HG02588 (cell line): ENCODE results near the gene ADAMTS9.
"Not testable (repeated sequence)": the region's sequence is repeated elsewhere in the genome, so short reads cannot be mapped to it uniquely, and the experiment has no call there.

Experiments used
- ATAC-seq: cut with Tn5 transposase; IDR thresholded peaks from one replicate; pipeline ENCODE4 v1.9.1; 2021; ENCODE audit warnings: mild to moderate bottlenecking, moderate library complexity; ENCODE audit not compliant: unreplicated experiment

Gene ADAMTS9

DNA sequence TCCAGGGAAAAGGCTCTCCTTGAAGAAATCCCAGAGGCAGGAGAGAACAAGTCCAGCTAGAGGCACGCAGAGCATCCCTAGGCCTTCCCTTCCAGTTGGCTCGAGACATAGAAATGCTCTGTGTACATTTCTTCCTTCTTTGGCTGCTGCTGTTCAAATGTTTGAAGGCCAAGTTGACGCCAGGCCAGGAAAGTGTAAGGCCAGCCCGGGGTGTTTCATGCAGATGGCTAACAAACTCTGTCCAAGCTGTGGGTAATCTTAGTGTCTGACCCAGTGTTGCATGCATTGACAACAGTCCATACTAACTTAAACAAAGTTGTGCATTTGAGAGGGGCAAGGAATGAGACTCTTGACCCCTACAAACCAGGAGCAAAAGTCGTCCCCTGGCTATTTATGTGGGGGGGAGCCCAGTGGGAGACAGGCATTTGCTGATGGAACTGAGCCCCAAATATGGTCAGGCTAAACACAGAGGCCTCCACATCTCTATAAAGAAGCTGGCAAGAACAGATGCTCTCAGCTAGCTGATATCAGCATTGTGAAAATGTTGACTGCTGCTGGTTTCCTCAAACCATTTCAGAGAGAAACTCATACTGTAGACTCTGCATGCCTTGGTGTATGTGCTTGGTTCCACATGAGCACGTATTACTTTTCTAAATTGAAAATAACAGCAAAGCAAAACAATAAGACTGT is 139.5 kb downstream of the ADAMTS9 start:
- ATAC-seq, result no peak

- ATAC-seq, result no peak
These were observed 140.9 kb downstream of the ADAMTS9 start for GRCh38 chr3:64546856-64547255.

GRCh38 chr3:64545239-64545638 is 142.6 kb downstream of the ADAMTS9 start:
- not testable (repeated sequence) for ATAC-seq

DNA sequence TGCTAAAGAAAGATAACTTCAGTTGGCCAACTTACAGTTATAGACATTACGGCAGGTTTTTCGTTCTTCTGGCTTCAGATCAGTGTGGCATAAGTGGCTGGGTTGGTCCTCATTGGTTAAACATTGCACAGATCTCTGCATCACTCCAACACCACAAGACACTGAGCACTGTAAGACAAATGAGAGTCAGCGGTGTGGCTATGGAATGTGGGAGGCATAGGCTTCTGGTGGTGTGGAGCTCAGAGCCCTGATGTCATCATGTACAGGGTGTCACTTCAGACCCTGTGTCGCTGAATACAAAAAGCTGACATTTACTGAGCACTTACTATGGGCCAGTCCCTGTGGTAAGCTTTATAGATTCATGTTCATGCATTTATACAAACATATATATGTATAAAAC is 146.0 kb downstream of the ADAMTS9 start:
- no peak for ATAC-seq

DNA sequence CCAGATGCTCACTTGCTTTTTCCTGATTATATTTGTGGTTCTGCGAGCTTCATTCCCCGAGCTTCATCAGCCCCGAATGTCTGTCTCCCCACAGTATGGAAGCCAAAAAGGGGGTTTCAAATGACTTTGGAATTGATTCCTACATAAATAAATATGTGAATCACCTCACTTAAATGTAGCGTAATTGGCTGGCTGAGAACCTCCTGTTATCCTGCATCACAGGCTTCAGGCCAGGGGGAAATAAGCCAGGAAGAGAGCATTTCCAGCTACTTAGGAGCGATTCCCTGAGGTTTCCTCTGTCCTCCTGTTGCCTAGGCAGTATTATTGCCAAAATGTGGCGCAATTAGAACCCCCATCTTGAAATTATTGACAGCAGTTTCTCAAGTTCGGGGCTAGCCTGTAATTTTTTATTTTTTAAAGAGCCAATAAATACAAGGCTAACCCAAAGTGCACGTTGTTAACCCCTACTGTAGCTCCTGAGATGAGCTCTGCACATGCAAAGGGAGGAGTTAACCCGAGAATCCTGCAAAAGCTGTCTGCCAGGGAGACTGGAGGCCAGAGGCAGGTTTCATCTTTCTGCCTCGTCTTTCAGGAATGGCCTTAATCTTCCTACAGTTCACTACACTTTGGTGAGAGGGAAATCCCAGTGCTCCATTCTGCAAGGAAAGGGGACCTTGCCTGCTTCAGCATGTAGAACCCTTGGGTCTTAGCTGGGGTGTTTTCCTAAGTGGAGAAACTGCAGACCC is 148.2 kb downstream of the ADAMTS9 start:
- ATAC-seq, result no peak

GRCh38 chr3:64536166-64536565 is 151.6 kb downstream of the ADAMTS9 start:
- no peak for ATAC-seq

DNA sequence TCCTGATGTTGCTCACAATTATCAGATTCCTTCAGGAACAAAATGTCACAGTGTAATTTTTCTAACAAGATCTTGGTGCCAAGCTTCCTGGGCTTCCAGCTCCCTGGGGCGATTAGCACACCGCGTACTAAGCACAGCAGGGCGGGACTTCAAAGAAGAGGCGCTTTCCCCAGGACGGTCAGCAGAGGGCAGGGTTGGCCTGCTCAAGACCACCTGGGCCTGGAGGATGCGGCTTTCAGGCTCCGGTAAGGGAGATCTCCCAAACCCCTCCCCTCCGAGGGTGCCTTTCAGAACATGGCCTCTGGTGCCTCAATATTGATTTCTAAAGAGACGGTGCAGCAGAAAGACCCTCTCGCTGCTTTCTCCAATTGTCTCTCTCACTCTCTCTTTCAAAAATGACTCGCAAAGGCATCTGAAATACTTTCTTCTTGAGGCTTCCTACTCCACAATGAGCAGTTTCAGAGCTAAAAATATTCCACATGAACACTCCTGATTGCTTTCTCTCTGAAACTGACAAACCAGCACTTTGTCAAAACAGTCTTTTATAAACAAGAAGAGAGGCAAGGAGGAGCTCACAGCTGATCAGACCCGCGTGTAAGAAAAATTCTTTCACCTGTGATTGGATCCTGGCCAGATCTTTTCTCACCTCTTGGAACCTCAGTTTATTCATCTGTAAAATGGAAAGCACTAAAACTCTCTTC is 154.0 kb downstream of the ADAMTS9 start:
- ATAC-seq, result peak; percentile 96

DNA sequence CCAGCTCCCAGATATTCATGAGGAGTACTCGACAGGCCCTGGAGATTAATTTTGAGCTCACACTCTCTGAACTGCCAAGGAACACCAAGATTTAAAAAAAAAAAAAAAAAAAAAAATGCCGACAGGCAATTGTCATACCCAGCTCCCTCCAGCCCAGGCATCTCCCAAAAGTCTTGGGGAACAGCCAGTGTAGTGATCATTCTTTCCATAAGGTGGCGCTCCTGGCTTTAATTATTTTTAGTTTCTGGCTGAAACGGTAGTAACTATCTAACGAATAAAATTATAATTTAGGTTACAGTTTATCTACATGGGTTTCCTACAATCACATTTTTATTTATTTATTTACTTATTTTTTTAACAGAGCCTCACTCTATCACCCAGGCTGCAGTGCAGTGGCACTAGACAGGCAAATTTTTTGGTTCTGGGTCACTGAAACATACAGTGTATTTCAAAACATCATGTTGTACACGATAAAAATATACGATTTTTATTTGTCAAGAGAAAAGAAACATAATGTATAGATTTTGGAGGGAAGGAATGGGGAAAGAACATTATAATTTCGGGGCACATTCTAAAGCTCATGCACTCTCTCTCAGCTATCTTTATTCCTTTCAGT is 157.3 kb downstream of the ADAMTS9 start:
- no peak for ATAC-seq

DNA sequence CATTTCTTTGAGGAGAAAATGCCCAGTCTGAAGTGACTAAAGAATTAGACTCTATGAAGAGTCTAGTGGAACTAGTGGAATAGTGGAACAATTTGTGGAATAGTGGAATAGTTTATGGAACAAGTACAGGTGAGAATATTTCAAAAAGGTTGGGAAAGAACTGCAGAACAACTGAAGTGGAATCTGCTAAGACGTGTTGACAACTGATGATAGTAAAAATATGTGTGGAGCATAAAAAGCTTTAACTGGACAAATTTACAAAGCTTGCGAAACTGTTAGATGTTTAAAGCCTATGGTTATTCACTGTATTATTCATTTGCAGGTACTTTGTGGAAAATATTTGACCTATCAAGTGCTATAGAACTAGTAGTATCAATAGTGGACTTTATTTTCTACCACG is 164.5 kb downstream of the ADAMTS9 start:
- ATAC-seq, result no peak

- no peak for ATAC-seq
These were observed 167.5 kb downstream of the ADAMTS9 start for GRCh38 chr3:64520334-64520733.

- no peak for ATAC-seq
These were observed 168.8 kb downstream of the ADAMTS9 start for GRCh38 chr3:64518950-64519349.

GRCh38 chr3:64518496-64518895 is 169.3 kb downstream of the ADAMTS9 start:
- no peak for ATAC-seq

DNA sequence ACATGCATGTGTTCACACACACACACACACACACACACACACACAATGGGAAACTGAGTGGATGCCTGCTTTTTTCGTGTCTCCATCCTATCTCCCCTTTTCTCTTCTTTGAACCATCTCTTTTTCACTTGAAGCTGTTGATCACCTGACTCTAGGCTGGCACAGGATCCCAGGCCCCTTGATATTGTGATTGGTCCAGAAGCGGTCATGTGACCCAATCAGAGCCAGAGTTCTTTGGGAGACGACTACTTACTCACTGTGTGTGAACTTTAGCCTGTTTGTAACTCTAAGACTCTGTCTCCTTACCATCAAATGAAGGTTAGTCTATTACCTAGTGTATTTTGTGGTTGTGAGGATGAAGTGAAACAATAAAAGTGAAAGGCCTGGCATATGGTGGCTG is 172.9 kb downstream of the ADAMTS9 start:
- no peak for ATAC-seq

DNA sequence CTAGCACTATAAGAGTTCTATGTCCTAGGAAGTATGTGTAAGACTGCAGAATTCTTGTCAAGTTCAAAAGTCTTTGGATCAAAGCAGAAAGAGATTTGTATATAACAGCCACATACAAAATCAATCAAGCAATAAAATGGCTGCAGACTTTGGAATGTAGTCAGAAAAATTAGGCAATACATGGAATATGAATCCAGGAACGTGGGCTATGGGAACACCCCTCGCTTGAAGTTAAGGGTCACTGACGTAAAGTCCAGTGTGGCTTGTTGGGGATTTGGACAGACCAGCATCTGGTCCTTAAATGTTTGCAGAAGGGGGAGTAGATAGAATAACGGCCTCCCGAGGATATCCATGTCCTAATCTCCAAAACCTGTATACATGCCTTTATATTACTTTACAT is 178.6 kb downstream of the ADAMTS9 start:
- ATAC-seq, result no peak

DNA sequence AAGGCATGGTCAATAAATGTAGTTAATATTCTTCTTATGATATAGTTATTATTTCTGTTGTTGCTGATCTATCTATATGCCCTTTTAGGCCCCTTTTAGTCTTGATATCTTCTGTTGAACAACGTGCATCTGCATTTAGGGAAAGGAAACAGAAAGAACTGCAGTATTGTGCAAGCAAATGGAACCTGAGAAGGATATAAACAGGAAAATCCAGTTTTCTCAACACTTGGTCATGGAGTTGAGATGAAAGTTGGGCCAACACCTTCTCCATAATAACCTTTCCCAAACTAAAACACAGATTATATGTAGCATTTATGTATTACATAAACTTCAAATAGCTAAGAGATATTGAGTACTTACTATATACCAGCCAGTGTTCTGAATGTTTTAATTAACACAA is 179.7 kb downstream of the ADAMTS9 start:
- ATAC-seq, result no peak

DNA sequence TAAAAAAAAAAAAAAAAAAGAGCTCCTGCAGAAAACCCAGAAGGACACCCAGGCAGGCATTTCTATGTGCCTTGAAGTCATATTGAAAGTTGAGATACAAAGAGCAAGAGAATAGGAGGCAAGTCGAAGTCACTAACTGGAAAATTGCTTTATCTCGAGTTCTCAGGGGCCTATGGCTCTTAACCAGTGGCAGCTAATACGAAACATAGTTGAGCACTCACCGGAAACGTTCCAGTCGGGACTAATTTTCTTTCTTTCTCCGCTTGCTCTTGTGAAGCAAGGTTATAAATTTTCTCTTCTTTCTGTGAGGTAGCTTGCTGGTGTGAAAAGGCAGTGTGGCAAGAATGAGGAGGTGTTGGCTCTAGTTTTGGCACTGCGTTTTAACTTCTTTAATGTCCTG is 181.5 kb downstream of the ADAMTS9 start:
- no peak for ATAC-seq

GRCh38 chr3:64505419-64505818 is 182.4 kb downstream of the ADAMTS9 start:
- ATAC-seq, result no peak

GRCh38 chr3:64502284-64502683 is 185.5 kb downstream of the ADAMTS9 start:
- no peak for ATAC-seq

GRCh38 chr3:64501298-64501906 is 186.4 kb downstream of the ADAMTS9 start:
- no peak for ATAC-seq

DNA sequence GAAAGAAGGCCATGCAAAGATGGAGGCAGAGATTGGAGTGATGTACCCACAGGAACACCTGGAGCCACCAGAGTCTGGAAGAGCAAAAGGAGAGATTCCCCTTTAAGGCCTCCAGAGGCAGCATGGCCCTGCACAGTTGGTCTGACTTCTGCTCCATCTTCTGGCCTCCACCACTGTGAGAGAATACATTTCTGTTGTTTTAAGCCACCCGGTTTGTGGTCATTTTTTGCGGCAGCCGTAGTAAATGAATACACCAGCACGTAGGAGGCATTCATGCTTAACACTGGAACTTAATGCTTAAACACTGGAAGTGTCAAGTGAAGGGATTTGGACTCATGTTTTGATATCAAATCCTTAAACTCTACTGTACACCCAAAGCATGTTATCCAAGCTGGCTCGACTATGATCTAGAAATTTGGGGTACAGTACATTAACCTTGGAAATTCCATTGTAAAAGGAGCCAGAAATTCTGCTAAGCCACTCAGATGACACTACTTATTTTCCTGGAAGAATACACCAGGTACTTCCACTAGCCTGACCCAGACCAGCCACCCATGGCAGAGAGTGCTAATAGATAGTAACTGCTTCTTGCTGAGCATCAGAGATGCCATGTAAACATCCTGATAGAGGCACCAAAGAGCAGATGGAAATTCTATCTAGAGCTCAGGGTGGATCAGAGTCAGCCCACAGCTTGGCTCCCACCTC is 190.9 kb downstream of the ADAMTS9 start:
- ATAC-seq, result no peak
